IMR-90 (cell line): ENCODE results near the gene GDI2. TPM values are rescaled to one million over a fixed set of nuclear protein-coding genes. Genes with fewer than 3 reads are reported as not detected.
A peak's percentile ranks its signal among the peaks of the same experiment; 100 is the strongest.

Source experiments
- ATAC-seq: fragments of 200-7000 bp; cut with Tn5 transposase; 2 replicates; pipeline ENCODE4 v1.9.1; 2020; ENCODE audit warnings: low read depth, mild to moderate bottlenecking, moderate library complexity
- Bru-seq: library from RNA; stranded (reverse); fragments of 400-500 nt; gene quantifications from one replicate; lab custom pipeline; 2021; lab: Mats Ljungman, UMichigan
- BruChase-seq, 2 experiments: library from RNA; stranded (reverse); fragments of 400-500 nt; gene quantifications; one replicate each; lab custom pipeline; 2021; lab: Mats Ljungman, UMichigan
- BruUV-seq: library from RNA; stranded (reverse); fragments of 400-500 nt; replicated peaks from 2 replicates; lab custom pipeline; 2021; lab: Mats Ljungman, UMichigan
- CTCF ChIA-PET: fragments of 300-600 bp; formaldehyde crosslinking; extraction: SDS; loops from one replicate; lab custom pipeline; 2021; ENCODE audit warnings: antibody characterized with exemption; lab: Yijun Ruan, JAX
- POLR2A ChIA-PET: fragments of 300-600 bp; sonication (Branson Sonifier 250); formaldehyde crosslinking; loops from one replicate; lab custom pipeline; 2022; ENCODE audit warnings: antibody characterized with exemption; ENCODE audit not compliant: unreplicated experiment; lab: Charles Lee
- DNase-seq: peaks from one replicate; pipeline ENCODE4 v3.0.0; 2013
- H2AFZ ChIP-seq: replicated peaks from 2 replicates; pipeline ENCODE3; 2013; ENCODE audit warnings: low read length, mild to moderate bottlenecking; ENCODE audit not compliant: poor library complexity
- H2AK5ac ChIP-seq: 2 replicates; pipeline ENCODE4 v1.6.1; 2013; ENCODE audit warnings: low read depth, low read length, inconsistent platforms
- H2AK9ac ChIP-seq: replicated peaks from 2 replicates; pipeline ENCODE3; 2013; ENCODE audit warnings: mild to moderate bottlenecking, low read depth, low read length, moderate library complexity; ENCODE audit not compliant: poor library complexity
- H2BK120ac ChIP-seq: 2 replicates; pipeline ENCODE4 v1.6.1; 2013; ENCODE audit warnings: low read depth, low read length, inconsistent platforms
- H2BK15ac ChIP-seq: 3 replicates; pipeline ENCODE4 v1.6.1; 2013; ENCODE audit warnings: low read depth, low read length, inconsistent platforms
- H2BK20ac ChIP-seq: 2 replicates; pipeline ENCODE4 v1.6.1; 2013; ENCODE audit warnings: low read depth, mild to moderate bottlenecking, inconsistent platforms, low read length, moderate library complexity
- H2BK5ac ChIP-seq: 2 replicates; pipeline ENCODE4 v1.6.1; 2013; ENCODE audit warnings: mild to moderate bottlenecking, low read depth, low read length, inconsistent platforms; ENCODE audit not compliant: poor library complexity, severe bottlenecking
- H3K14ac ChIP-seq: replicated peaks from 2 replicates; pipeline ENCODE4 v1.6.1; 2013; ENCODE audit warnings: low read depth, low read length, inconsistent platforms
- H3K18ac ChIP-seq: 2 replicates; pipeline ENCODE4 v1.6.1; 2013; ENCODE audit warnings: low read depth, low read length, control low read depth
- H3K23ac ChIP-seq: 2 replicates; pipeline ENCODE4 v1.6.1; 2013; ENCODE audit warnings: low read depth, low read length, inconsistent platforms
- H3K27ac ChIP-seq: 2 replicates; pipeline ENCODE4 v1.5.1; 2013; ENCODE audit warnings: mild to moderate bottlenecking, control low read depth, low read length; ENCODE audit not compliant: insufficient read depth
- H3K27me3 ChIP-seq: 2 replicates; pipeline ENCODE4 v1.6.1; 2013; ENCODE audit warnings: low read length; ENCODE audit not compliant: control insufficient read depth, insufficient read depth
- H3K36me3 ChIP-seq: 2 replicates; pipeline ENCODE4 v1.6.1; 2013; ENCODE audit warnings: low read length, mixed read lengths; ENCODE audit not compliant: control insufficient read depth, insufficient read depth
- H3K4ac ChIP-seq: 2 replicates; pipeline ENCODE4 v1.6.1; 2013; ENCODE audit warnings: low read depth, low read length, inconsistent platforms
- H3K4me1 ChIP-seq: 2 replicates; pipeline ENCODE4 v1.6.1; 2013; ENCODE audit warnings: low read length, mixed read lengths; ENCODE audit not compliant: control insufficient read depth, insufficient read depth
- H3K4me2 ChIP-seq: 2 replicates; pipeline ENCODE4 v1.6.1; 2013; ENCODE audit warnings: low read depth, mild to moderate bottlenecking, control low read depth, low read length, moderate library complexity
- H3K4me3 ChIP-seq: 2 replicates; pipeline ENCODE4 v1.5.1; 2013; ENCODE audit warnings: low read depth, mild to moderate bottlenecking, control low read depth, low read length, moderate library complexity; ENCODE audit not compliant: insufficient read depth
- H3K56ac ChIP-seq: 2 replicates; pipeline ENCODE4 v1.6.1; 2013; ENCODE audit warnings: low read length, inconsistent platforms; ENCODE audit not compliant: insufficient read depth; ENCODE audit errors: extremely low read depth
- H3K79me1 ChIP-seq, 2 experiments: 2 replicates each; pipeline ENCODE4 v1.6.1; 2013; ENCODE audit warnings: low read length in 2 of 2, inconsistent platforms in 1 of 2, low read depth in 1 of 2
- H3K9ac ChIP-seq: 2 replicates; pipeline ENCODE4 v1.6.1; 2013; ENCODE audit warnings: low read depth, low read length, control low read depth
- H3K9me1 ChIP-seq: 2 replicates; pipeline ENCODE4 v1.6.1; 2013; ENCODE audit warnings: low read length, inconsistent platforms; ENCODE audit not compliant: insufficient read depth
- H3K9me3 ChIP-seq: 2 replicates; pipeline ENCODE4 v1.6.1; 2013; ENCODE audit warnings: low read length; ENCODE audit not compliant: control insufficient read depth, insufficient read depth
- H4K20me1 ChIP-seq: 2 replicates; pipeline ENCODE4 v1.6.1; 2013; ENCODE audit warnings: low read length, inconsistent platforms; ENCODE audit not compliant: insufficient read depth
- H4K5ac ChIP-seq: 2 replicates; pipeline ENCODE4 v1.6.1; 2013; ENCODE audit warnings: mild to moderate bottlenecking, low read depth, low read length, control low read depth
- H4K8ac ChIP-seq, 2 experiments: 2 replicates each; pipeline ENCODE4 v1.6.1; 2013; ENCODE audit warnings: low read depth in 2 of 2, low read length in 2 of 2, control low read depth in 1 of 2, inconsistent platforms in 1 of 2
- H4K91ac ChIP-seq: 2 replicates; pipeline ENCODE4 v1.6.1; 2013; ENCODE audit warnings: low read depth, low read length, inconsistent platforms; ENCODE audit not compliant: insufficient read depth
- BHLHE40 ChIP-seq: fragments of 150-350 bp; IDR thresholded peaks from 2 replicates; pipeline ENCODE4 v1.6.1; 2016; ENCODE audit warnings: mild to moderate bottlenecking, low read depth, low read length
- CEBPB ChIP-seq: IDR thresholded peaks from 2 replicates; pipeline ENCODE4 v1.6.1; 2012; ENCODE audit warnings: low read depth, low read length, improper control_type of control experiment
- CTCF ChIP-seq: conservative IDR thresholded peaks from 2 replicates; pipeline ENCODE4 v1.5.1; 2012; ENCODE audit warnings: mild to moderate bottlenecking, low read depth, low read length, improper control_type of control experiment
- MAFK ChIP-seq: IDR thresholded peaks from 2 replicates; pipeline ENCODE4 v1.6.1; 2012; ENCODE audit warnings: low read depth, low read length, improper control_type of control experiment
- MAZ ChIP-seq: IDR thresholded peaks from 2 replicates; pipeline ENCODE4 v1.6.1; 2012; ENCODE audit warnings: low read depth, mild to moderate bottlenecking, low read length, improper control_type of control experiment, moderate library complexity, borderline replicate concordance
- MXI1 ChIP-seq: IDR thresholded peaks from 2 replicates; pipeline ENCODE4 v1.6.1; 2012; ENCODE audit warnings: low read depth, mild to moderate bottlenecking, low read length, moderate library complexity, borderline replicate concordance
- NFE2L2 ChIP-seq: fragments of 150-350 bp; IDR thresholded peaks from 2 replicates; pipeline ENCODE4 v1.6.1; 2016; ENCODE audit warnings: low read depth, mild to moderate bottlenecking, low read length
- POLR2A ChIP-seq: IDR thresholded peaks from 2 replicates; pipeline ENCODE4 v1.6.1; 2012; ENCODE audit warnings: mild to moderate bottlenecking, low read depth, low read length
- RAD21 ChIP-seq: IDR thresholded peaks from 2 replicates; pipeline ENCODE4 v1.6.1; 2012; ENCODE audit warnings: low read length, improper control_type of control experiment
- RCOR1 ChIP-seq: IDR thresholded peaks from 2 replicates; pipeline ENCODE4 v1.6.1; 2012; ENCODE audit warnings: mild to moderate bottlenecking, low read length, improper control_type of control experiment; ENCODE audit not compliant: insufficient replicate concordance
- RFX5 ChIP-seq: IDR thresholded peaks from 2 replicates; pipeline ENCODE4 v1.8.0; 2012; ENCODE audit warnings: low read depth, mild to moderate bottlenecking, low read length, moderate library complexity
- SMC3 ChIP-seq: fragments of 150-350 bp; IDR thresholded peaks from 2 replicates; pipeline ENCODE4 v1.6.1; 2016; ENCODE audit warnings: low read depth, mild to moderate bottlenecking, antibody characterized with exemption, low read length, moderate library complexity
- USF2 ChIP-seq: fragments of 150-350 bp; IDR thresholded peaks from 2 replicates; pipeline ENCODE4 v1.6.1; 2017; ENCODE audit warnings: mild to moderate bottlenecking, antibody characterized with exemption, low read length, low read depth
- whole genome bisulfite sequencing, 2 experiments: methylation state at CpG; one replicate each; pipeline versions ENCODE4 v1.1.5 to v1.1.7; 2013; ENCODE audit warnings: missing lambda C conversion rate in 2 of 2; ENCODE audit not compliant: insufficient read length in 1 of 2; ENCODE audit errors: extremely low coverage in 2 of 2; 5-methylcytosine and 5-hydroxymethylcytosine counted together
- dilution Hi-C: fragments of 300-500 bp; cut with HindIII; formaldehyde crosslinking; loops from one replicate; pipeline ENCODE4 v1.14.3; 2018; ENCODE audit warnings: low sequenced_read_pairs; ENCODE audit not compliant: unreplicated experiment
- in situ Hi-C: fragments of 300-500 bp; cut with MboI; formaldehyde crosslinking; loops from 3 replicates; pipeline ENCODE4 v1.14.3; 2019; ENCODE audit warnings: low sequenced_read_pairs, inconsistent platforms, mixed read lengths
- intact Hi-C: fragments of 100-400 bp; cut with micrococcal nuclease; formaldehyde crosslinking; loops from 2 replicates; pipeline ENCODE4 v1.10.0; 2022
- long read RNA-seq: library from polyadenylated mRNA; unstranded; transcript quantifications from one replicate; pipeline ENCODE4 v2.0.0, GENCODE V29; 2021; ENCODE audit not compliant: unreplicated experiment
- polyA plus RNA-seq, 3 experiments: library from polyadenylated mRNA; depleted of rRNA; stranded (reverse); fragments of >200 nt; gene quantifications; 2 replicates each; pipeline ENCODE4 v1.2.3, GENCODE V29; 2012; ENCODE audit warnings: low replicate concordance in 1 of 3
- total RNA-seq: library from RNA; depleted of rRNA; stranded (reverse); fragments of >200 nt; gene quantifications from 2 replicates; pipeline ENCODE4 v1.2.3, GENCODE V29; 2012; rRNA removed

The GDI2 gene
- total RNA-seq: 396 and 608 TPM in 2 replicates
- 150 and 171 TPM in 2 replicates for polyA plus RNA-seq (2012; rRNA removed)
- polyA plus RNA-seq (2012; cell fraction: cytosol; rRNA removed): 73.7 and 75.0 TPM in 2 replicates
- 24.0 and 62.3 TPM in 2 replicates for polyA plus RNA-seq (2012; cell fraction: nucleus; rRNA removed; ENCODE audit: low replicate concordance)
- Bru-seq, nascent RNA: percentile 95 among the genes with signal in this experiment
- BruChase-seq, experiment 1, labeled RNA remaining after a 6-hour chase: percentile 97 among the genes with signal in this experiment
- percentile 96 among the genes with signal in this experiment for BruChase-seq, experiment 2, labeled RNA remaining after a 2-hour chase
- long read RNA-seq, transcript GDI2-203 (11 exons, 2,412 nt): major isoform, 271 of 346 reads
- long read RNA-seq, transcript GDI2-202 (10 exons, 1,408 nt): minor isoform, 6 of 346 reads
- long read RNA-seq, partial matches to known transcripts: 15 of 346 reads
- long read RNA-seq, other reads (novel, unspliced or antisense): 54 of 346 reads

GRCh38 chr10:5813341-5814109, at the start of gene GDI2:
GDI2 (minus strand) TSS chr10:5813434; CDS start chr10:5813258, 176 bp downstream.
- Histone ChIP-seq H3K56ac (peak within 1 kb of the TSS; percentile 94), H2AK9ac (peak within 1 kb of the TSS; percentile 99), H3K4me1 (peaks cover 5% of the 10 kb centered on the region), H3K4me3 (peak within 1 kb of the TSS; percentile 81), H3K27ac (peak within 1 kb of the TSS; percentile 99), H4K91ac (peak within 1 kb of the TSS; percentile 99), H4K5ac (peak within 1 kb of the TSS; percentile 77), H3K9me1 (peaks cover 7% of the 10 kb centered on the region; the same call in 1 of the 2 replicates), H3K9me3 (no peaks in the 10 kb centered on the region), H3K79me1 (peaks cover 13 to 26% of the 10 kb centered on the region in 2 experiments), H3K23ac (peak within 1 kb of the TSS; percentile 98), H3K18ac (peak within 1 kb of the TSS; percentile 92), H2BK120ac (peak within 1 kb of the TSS; percentile 80), H2BK20ac (peak within 1 kb of the TSS; percentile 14; the same call in 1 of the 2 replicates), H4K20me1 (peaks cover 40% of the 10 kb centered on the region), H3K4me2 (peak within 1 kb of the TSS; percentile 95), H3K9ac (peak within 1 kb of the TSS; percentile 99), H3K4ac (peak within 1 kb of the TSS; percentile 100), H4K8ac (peak within 1 kb of the TSS; percentile 98 to 99), H3K36me3 (no peaks in the 10 kb centered on the region), H2AK5ac (peak within 1 kb of the TSS; percentile 100), H2AFZ (peak within 1 kb of the TSS; percentile 98), H3K14ac (peak within 1 kb of the TSS; percentile 99), H2BK15ac (peak within 1 kb of the TSS; percentile 79; the same call in 1 of the 3 replicates), H2BK5ac (peak within 1 kb of the TSS; percentile 97), H3K27me3 (no peaks in the 10 kb centered on the region)
- dilution Hi-C loops: no loop called here
- intact Hi-C loops: loop anchor here (1.0 to 5.0 kb wide), 3 partner anchors 60 to 126 kb away; partner anchors contain the start of gene ANKRD16
- ATAC-seq (peak; percentile 97), DNase-seq (peak; percentile 95)
- no TSS peak for BruUV-seq
- CTCF ChIA-PET: interaction anchor here (0.6 kb wide), 1 partner anchor 19 kb away, joined by 3 read pairs; no protein-coding TSS in a partner anchor
- in situ Hi-C loops: no loop called here
- POLR2A ChIA-PET: interaction anchor here (0.6 to 1.4 kb wide), 2 partner anchors 77 to 319 kb away, joined by 3 to 12 read pairs; partner anchors contain the start of genes ANKRD16 and FBH1
- 0% methylated on average over 45 of the region's 77 CpGs; no CpG with 5 or more reads in 1 of the 2 experiments for WGBS, 2 experiments
- peak; percentile 98 for TF ChIP-seq MXI1
- no peak for TF ChIP-seq RCOR1
- no peak for TF ChIP-seq RAD21
- peak; percentile 94; the same call in 1 of the 2 replicates for TF ChIP-seq MAZ
- TF ChIP-seq CTCF: no peak
- TF ChIP-seq NFE2L2: no peak
- TF ChIP-seq USF2: peak; percentile 80
- no peak for TF ChIP-seq RFX5
- peak; percentile 96 for TF ChIP-seq POLR2A
- no peak for TF ChIP-seq BHLHE40
- no peak for TF ChIP-seq SMC3
- TF ChIP-seq CEBPB: no peak
- no peak for TF ChIP-seq MAFK
